Nephron progenitor cell (in vitro differentiated cells): Measurements from ENCODE around the gene RHOBTB3.

Experiments used
- DNase-seq: peaks from one replicate; pipeline ENCODE4 v3.0.0; 2021
- H3K27ac Mint-ChIP-seq: 2 replicates; pipeline ENCODE4 v1.8.0; 2021; ENCODE audit warnings: mild to moderate bottlenecking, moderate library complexity, mixed read lengths
- H3K27me3 Mint-ChIP-seq: 2 replicates; pipeline ENCODE4 v1.8.0; 2021; ENCODE audit warnings: mild to moderate bottlenecking, low read depth, mixed read lengths; ENCODE audit not compliant: poor library complexity
- H3K36me3 Mint-ChIP-seq: 2 replicates; pipeline ENCODE4 v1.8.0; 2021; ENCODE audit warnings: low read depth, mixed read lengths
- H3K4me1 Mint-ChIP-seq: 2 replicates; pipeline ENCODE4 v1.8.0; 2021; ENCODE audit warnings: mixed read lengths
- H3K4me3 Mint-ChIP-seq: 2 replicates; pipeline ENCODE4 v1.8.0; 2021; ENCODE audit warnings: mild to moderate bottlenecking, moderate library complexity, mixed read lengths
- H3K9me3 Mint-ChIP-seq: 2 replicates; pipeline ENCODE4 v1.8.0; 2021; ENCODE audit warnings: mild to moderate bottlenecking, moderate library complexity, mixed read lengths
- CTCF ChIP-seq: fragments of 200-600 bp; sonication (generic); IDR thresholded peaks from 2 replicates; pipeline ENCODE4 v1.5.0; 2021; ENCODE audit warnings: antibody characterized with exemption

Gene RHOBTB3

DNA sequence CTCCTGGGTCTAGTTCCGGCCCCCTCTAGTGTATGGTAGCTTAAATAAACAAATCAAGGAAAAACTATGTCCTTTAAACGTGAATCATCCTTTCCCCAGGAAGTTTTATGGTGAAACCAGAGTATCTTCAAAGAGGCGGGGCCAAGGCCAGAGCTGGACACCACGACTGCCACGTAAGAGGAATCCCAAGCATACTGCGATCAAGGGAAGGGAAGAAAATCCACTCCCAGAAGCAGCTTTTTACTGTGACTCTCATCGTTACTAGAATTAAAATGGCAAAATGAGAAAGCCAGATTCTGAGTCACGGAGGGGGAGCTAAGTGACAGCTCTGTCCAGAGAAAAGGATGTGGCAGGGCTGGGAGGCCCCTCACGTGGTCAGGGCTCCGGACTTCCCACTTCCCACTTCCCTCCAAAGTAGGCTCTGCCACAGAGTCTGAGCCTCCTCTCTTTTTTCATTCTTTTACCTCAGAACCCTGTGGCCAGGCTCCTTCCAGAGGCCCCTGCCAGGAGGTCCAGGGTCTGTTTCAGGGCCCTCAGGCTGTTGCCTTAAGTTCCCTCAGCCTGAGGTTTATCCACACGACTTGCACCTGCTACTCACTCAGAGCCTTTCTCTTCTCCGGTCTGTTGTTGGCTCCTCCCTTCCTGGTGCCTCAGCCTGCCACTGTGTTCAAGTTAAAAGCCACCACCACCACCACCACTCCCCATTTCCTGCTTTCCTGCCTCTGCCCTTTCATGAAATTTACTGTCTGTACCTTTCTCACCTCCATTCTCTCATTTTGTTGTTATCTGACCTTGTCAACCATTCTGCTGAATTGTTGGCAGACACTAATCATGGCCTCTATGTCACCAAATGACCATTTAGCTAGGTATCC is 92.8 kb downstream of the RHOBTB3 start:
- Mint-ChIP-seq H3K4me1 (peaks cover 59% of the 10 kb centered on the region), H3K27ac (peak overlapping the region; percentile 46), H3K36me3 (no peaks in the 10 kb centered on the region), H3K27me3 (peaks cover 4% of the 10 kb centered on the region), H3K9me3 (no peaks in the 10 kb centered on the region), H3K4me3 (peak overlapping the region; percentile 56)
- DNase-seq = no peak
- TF ChIP-seq CTCF = no peak

DNA sequence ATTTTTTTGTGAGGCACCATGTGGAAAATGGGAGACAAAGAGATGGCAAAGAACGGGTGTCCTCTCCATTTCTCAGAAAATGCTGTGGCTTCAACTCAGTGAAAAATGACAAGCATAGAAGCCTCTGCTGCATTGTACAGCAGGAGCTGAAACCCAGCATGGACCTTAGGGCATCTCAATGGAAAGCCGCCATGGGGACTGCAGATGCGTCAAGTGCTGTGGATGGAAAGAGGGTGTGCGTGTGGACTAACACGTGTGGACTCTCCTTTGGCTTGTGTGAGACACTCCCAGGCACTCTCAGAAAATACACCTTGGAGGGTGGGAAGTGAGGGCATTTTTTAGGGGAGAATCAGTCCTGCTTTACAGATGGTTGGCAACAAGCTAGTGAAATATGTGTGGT is 93.6 kb downstream of the RHOBTB3 start:
- no peak for TF ChIP-seq CTCF
- DNase-seq = no peak
- Mint-ChIP-seq H3K9me3 (no peaks in the 10 kb centered on the region), H3K4me3 (no peak overlapping the region), H3K36me3 (no peaks in the 10 kb centered on the region), H3K27me3 (peaks cover 4% of the 10 kb centered on the region), H3K4me1 (peaks cover 55% of the 10 kb centered on the region), H3K27ac (peak overlapping the region; percentile 3)

GRCh38 chr5:95825495-95825894 is 94.4 kb downstream of the RHOBTB3 start:
- no peak for TF ChIP-seq CTCF
- Mint-ChIP-seq H3K36me3 (no peaks in the 10 kb centered on the region), H3K27me3 (peaks cover 4% of the 10 kb centered on the region), H3K4me1 (peaks cover 55% of the 10 kb centered on the region), H3K27ac (peak overlapping the region; percentile 79), H3K4me3 (no peak overlapping the region), H3K9me3 (no peaks in the 10 kb centered on the region)
- no peak for DNase-seq

DNA sequence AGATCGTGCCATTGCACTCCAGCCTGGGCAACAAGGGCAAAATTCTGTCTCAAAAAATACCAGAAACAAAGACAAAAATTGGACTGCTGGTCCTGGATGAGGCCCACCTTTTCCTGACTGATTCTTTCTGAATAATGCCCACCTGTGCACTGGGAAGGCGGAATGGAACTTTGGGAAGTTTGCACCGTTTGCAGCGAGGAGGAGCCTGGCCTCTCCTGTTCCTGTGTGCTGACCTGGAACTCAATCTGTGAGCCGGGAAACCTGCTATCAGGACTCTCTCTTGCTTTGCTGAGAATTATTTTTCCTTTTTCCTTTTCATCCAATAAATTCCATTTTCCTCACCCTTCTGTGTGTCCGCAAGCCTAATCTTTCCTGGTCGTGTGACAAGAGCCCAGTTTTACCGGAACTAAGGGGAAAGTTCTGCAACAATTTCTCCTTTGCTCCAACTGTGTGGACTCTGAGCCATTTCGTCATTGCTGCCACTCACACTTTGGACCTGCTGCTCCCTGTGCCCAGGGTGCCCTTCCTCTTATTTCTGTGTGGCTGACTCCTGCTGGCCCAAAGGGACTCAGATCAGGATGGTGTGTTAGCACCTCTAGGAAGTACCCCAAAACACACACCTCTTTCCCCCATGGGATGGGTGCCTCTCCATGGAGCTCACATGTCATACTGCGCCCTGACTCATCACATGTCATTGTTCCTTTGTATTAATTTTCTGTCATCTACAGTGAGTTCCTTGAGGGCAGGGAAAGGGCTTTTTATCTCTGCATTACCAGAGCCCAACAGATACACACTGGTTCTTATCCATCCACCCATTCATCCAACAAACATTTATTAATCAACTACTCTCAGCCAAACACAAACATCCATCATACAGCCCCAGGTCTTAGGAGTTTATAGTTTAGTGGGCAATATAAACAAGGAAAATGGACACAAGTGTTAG is 96.1 kb downstream of the RHOBTB3 start:
- TF ChIP-seq CTCF = no peak
- H3K27ac Mint-ChIP-seq = no peak overlapping the region
- H3K27me3 Mint-ChIP-seq = peaks cover 4% of the 10 kb centered on the region

DNA sequence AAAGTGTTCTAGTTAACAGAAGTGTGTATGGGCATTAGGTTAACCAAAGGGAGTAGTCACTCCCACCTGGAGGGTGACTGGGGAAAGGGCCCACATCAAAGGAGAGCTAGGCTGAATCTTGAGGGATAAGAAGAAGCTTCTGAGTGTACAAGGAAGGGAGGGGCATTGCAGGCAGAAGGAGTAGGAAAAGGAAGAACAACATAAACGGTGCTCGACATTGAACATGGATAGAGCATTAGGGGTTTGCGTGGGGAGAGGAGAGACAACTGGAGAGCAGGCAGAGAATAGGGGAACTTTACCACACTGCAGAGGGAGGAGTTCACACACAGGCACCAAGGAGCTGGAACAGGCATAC is 96.7 kb downstream of the RHOBTB3 start:
- Mint-ChIP-seq H3K27me3 (peaks cover 4% of the 10 kb centered on the region), H3K4me3 (no peak overlapping the region), H3K4me1 (peaks cover 45% of the 10 kb centered on the region), H3K9me3 (no peaks in the 10 kb centered on the region), H3K36me3 (no peaks in the 10 kb centered on the region), H3K27ac (peak overlapping the region; percentile 8)
- TF ChIP-seq CTCF = no peak
- DNase-seq = no peak

More for the DNA sequence above, 96.1 kb downstream of the RHOBTB3 start:
- Mint-ChIP-seq H3K4me3 (no peak overlapping the region), H3K36me3 (no peaks in the 10 kb centered on the region), H3K4me1 (peaks cover 50% of the 10 kb centered on the region), H3K9me3 (no peaks in the 10 kb centered on the region)
- no peak for DNase-seq
